Activated CD4-positive, alpha-beta memory T cell treated with anti-CD3 and anti-CD28 coated beads for 36 hours (primary cell): ENCODE results near the gene MYBPC2. TPM values are rescaled to one million over a fixed set of nuclear protein-coding genes. Genes with fewer than 3 reads are reported as not detected.

ENCODE experiments used
- CTCF ChIA-PET: fragments of 350-600 bp; sonication (Branson Sonifier 250); formaldehyde crosslinking; loops from one replicate; lab custom pipeline; 2021; ENCODE audit warnings: antibody characterized with exemption, inconsistent platforms; lab: Charles Lee
- POLR2A ChIA-PET: fragments of 350-600 bp; sonication (Branson Sonifier 250); formaldehyde crosslinking; loops from one replicate; lab custom pipeline; 2021; ENCODE audit warnings: antibody characterized with exemption; lab: Charles Lee
- DNase-seq: peaks from one replicate; pipeline ENCODE4 v3.0.0-alpha.2; 2020
- H3K27ac Mint-ChIP-seq: one replicate; pipeline ENCODE4 v1.8.0; 2021; ENCODE audit warnings: mixed read lengths
- H3K27me3 Mint-ChIP-seq: one replicate; pipeline ENCODE4 v1.8.0; 2021; ENCODE audit warnings: mixed read lengths
- H3K36me3 Mint-ChIP-seq: one replicate; pipeline ENCODE4 v1.8.0; 2021; ENCODE audit warnings: mixed read lengths
- H3K4me1 Mint-ChIP-seq: one replicate; pipeline ENCODE4 v1.8.0; 2021; ENCODE audit warnings: low read depth, mixed read lengths
- H3K4me3 Mint-ChIP-seq: one replicate; pipeline ENCODE4 v1.8.0; 2021; ENCODE audit warnings: mild to moderate bottlenecking, mixed read lengths
- H3K9me3 Mint-ChIP-seq: one replicate; pipeline ENCODE4 v1.8.0; 2021; ENCODE audit warnings: mixed read lengths
- intact Hi-C: fragments of 100-400 bp; cut with micrococcal nuclease; formaldehyde crosslinking; loops from one replicate; pipeline ENCODE4 v1.15.1; 2023
- total RNA-seq, 2 experiments: library from RNA; stranded (reverse); gene quantifications; one replicate each; pipeline ENCODE4 v1.2.3, GENCODE V29; 2021

Gene MYBPC2
- total RNA-seq, 2 experiments from 2014 or later = 0.38 to 0.94 TPM

DNA sequence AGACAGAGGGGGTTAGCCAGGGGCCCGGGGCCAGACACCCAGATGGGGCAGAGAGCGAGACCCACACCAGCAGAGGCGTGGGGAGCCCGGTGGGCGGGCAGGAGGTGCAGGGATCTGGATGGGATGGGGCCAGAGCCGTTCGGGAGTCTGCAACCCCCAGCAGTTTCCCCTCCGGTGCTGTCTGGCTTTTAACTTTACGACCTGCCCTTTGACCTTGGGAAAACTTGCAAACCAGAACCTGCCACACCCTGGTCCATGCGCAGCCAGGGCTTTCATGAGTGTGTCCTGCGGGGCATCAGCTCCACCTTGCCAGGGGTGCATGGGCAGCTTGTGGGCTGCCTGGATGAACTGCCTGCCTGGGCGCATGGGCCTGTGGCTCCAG lies 68.5 kb downstream of the MYBPC2 start:
- intact Hi-C loops = no loop called here
- no peak overlapping the region for H3K27ac Mint-ChIP-seq
- no peak overlapping the region for H3K4me3 Mint-ChIP-seq
- H3K9me3 Mint-ChIP-seq = no peaks in the 10 kb centered on the region
- H3K4me1 Mint-ChIP-seq = no peaks in the 10 kb centered on the region
- H3K36me3 Mint-ChIP-seq = peaks cover 1% of the 10 kb centered on the region
- no peaks in the 10 kb centered on the region for H3K27me3 Mint-ChIP-seq
- DNase-seq = no peak
- ChIA-PET POLR2A (no interaction called here), CTCF (interaction anchor here (1.5 kb wide), 1 partner anchor 15 kb away, joined by 4 read pairs; no protein-coding TSS in a partner anchor)

DNA sequence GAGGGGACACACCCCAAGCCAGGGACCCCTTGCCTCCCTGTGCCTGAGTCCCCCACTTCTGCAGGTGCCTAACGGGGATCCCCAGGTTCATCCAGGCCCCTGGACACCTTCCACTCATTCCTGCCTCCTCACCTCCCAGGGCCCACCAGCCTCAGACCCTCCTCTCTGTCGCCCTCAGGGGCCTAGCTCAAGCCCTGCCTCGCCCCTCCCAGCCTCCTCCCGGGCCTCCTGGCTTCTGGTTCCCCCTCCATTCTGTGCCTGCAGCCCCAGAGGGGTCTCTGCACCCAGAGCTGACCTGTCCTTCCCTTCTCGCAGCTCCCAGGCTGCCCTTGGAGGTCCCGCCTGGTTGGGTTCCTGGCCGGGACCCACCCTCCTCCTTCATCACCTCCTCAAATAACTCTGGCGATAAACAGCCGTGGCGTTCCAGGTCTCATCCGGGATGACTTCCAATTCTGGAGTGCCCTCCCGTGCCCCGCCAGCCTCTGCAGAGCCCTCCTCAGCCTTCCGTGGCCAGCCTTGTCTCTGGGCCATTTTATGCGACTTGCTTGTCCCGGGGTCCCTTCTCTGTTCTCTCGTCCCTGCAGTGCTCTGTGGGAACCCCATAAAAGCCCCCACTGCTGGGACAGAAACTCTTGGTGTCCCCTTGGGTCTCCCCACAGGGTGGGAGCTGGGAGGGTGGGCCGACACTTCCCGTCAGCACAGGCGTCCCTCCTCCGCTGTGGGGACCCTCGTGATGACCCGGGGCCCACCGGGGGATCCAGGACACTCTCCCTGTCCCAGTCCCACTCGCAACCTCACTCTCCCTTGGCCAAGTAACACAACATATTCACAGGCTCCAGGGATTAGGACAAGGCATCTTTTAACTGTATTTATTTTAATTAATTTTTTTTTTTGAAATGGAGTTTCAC lies 69.1 kb downstream of the MYBPC2 start:
- ChIA-PET CTCF (no interaction called here), POLR2A (no interaction called here)
- H3K9me3 Mint-ChIP-seq = no peaks in the 10 kb centered on the region
- H3K27ac Mint-ChIP-seq = no peak overlapping the region
- H3K4me3 Mint-ChIP-seq = no peak overlapping the region
- no peaks in the 10 kb centered on the region for H3K4me1 Mint-ChIP-seq
- no peak for DNase-seq
- intact Hi-C loops = no loop called here
- peaks cover 1% of the 10 kb centered on the region for H3K36me3 Mint-ChIP-seq
- no peaks in the 10 kb centered on the region for H3K27me3 Mint-ChIP-seq

DNA sequence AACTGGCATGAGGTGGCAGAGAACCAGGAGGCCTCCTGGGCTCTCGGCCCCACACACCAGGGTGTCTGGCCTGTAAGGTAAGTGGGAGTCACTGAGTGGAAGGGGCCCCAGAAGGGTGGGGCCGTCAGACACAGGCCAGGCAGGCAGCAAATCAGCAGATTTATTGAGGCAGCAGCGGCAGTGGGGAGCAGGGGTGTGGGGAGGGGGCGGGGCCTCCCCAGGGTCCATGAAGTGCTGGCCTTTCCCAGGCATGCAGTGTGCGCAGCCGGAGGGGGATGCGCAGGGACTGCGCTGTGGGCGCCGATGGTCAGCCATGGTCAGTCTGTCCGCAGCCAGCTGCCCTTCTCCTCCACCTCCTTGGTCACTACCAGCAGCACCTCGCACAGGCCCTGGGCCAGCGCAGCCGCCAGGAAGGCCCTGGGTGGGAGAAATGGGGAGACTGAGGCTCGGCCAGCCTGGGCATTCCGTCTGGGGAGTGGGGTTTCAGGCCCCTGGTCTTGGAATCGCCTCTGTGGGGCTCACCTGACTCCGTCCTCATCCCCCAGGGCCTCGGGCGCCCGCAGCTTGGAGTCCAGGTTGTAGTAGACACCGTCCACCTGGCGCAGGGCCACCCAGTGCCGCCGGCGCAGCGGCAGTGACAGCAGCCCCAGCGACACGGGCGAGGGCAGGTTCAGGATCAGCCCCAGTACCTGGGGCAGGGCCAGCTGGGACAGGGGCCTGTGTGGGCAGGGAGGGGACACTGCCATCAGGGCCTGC lies 73.3 kb downstream of the MYBPC2 start:
- POLR2A ChIA-PET = no interaction called here
- CTCF ChIA-PET = no interaction called here
- H3K27ac Mint-ChIP-seq = no peak overlapping the region
- peaks cover 9% of the 10 kb centered on the region for H3K4me1 Mint-ChIP-seq
- H3K4me3 Mint-ChIP-seq = no peak overlapping the region
- no peaks in the 10 kb centered on the region for H3K27me3 Mint-ChIP-seq
- DNase-seq = no peak
- H3K9me3 Mint-ChIP-seq = no peaks in the 10 kb centered on the region
- intact Hi-C loops = no loop called here
- H3K36me3 Mint-ChIP-seq = peaks cover 4% of the 10 kb centered on the region

DNA sequence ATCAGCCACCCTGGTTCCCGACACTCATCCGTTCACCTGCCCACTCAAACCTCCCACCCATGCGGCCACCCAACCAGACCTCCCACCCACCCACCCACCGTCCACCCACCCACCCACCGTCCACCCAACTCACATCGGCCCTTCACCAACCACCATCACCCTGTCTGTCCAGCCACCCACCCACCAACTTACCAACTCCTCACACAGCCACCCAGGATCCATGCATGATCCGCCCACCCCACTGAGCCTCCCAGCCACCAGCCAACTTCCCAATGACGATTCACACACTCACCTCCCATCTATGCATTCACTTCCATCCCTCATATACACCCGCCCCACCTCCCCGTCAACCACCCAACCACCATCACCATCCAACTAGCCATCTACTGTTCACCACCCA lies 74.0 kb downstream of the MYBPC2 start:
- Mint-ChIP-seq H3K9me3 (no peaks in the 10 kb centered on the region), H3K4me1 (peaks cover 13% of the 10 kb centered on the region), H3K27ac (no peak overlapping the region), H3K36me3 (peaks cover 4% of the 10 kb centered on the region), H3K27me3 (no peaks in the 10 kb centered on the region), H3K4me3 (no peak overlapping the region)
- POLR2A ChIA-PET = no interaction called here
- CTCF ChIA-PET = no interaction called here
- DNase-seq = no peak
- intact Hi-C loops = no loop called here

DNA sequence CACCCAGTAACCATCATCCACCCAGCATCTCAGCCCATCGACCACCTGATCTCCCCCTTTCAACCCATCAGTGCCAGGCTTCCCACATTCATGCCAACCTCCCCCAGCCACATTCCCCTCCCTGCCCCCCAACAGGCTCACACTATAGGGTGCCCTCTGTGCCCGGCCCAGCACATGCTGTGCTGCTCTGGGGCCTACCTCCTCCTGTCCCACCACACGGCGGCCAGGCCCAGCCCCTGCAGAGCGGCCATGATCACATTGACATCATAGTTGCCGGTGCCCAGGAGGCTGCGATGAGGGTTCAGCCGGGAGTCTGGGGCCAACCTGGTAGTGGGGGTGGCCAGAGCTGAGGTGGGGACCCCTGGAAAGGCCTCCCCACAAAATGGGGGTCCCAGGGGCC lies 74.7 kb downstream of the MYBPC2 start:
- H3K27ac Mint-ChIP-seq = no peak overlapping the region
- peaks cover 3% of the 10 kb centered on the region for H3K36me3 Mint-ChIP-seq

DNA sequence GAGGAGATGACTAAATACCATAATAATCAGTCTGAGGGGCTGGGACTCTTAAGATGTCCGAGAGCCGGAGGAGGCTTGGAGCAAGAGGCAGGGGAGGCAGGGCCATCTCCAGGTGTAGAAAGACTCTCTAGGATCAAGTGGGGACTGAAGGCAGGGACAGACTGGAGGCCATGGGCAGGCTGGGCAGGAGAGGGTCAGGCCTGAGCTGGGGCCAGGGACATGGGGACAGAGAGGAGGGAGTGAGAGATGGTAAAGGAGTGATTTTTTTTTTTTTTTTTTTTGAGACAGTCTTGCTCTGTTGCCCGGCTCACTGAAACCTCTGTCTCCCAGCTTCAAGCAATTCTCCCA lies 76.1 kb downstream of the MYBPC2 start:
- Mint-ChIP-seq H3K4me1 (peaks cover 15% of the 10 kb centered on the region), H3K9me3 (no peaks in the 10 kb centered on the region), H3K4me3 (no peak overlapping the region), H3K27me3 (peaks cover 3% of the 10 kb centered on the region), H3K27ac (no peak overlapping the region), H3K36me3 (peaks cover 3% of the 10 kb centered on the region)
- POLR2A ChIA-PET = no interaction called here
- CTCF ChIA-PET = interaction anchor here (1.1 to 1.2 kb wide), 2 partner anchors 20 to 22 kb away, joined by 3 to 4 read pairs; no protein-coding TSS in a partner anchor
- intact Hi-C loops = no loop called here
- DNase-seq = no peak

More for the DNA sequence above, 74.7 kb downstream of the MYBPC2 start:
- intact Hi-C loops = no loop called here
- DNase-seq = no peak
- ChIA-PET CTCF (no interaction called here), POLR2A (no interaction called here)
- no peaks in the 10 kb centered on the region for H3K27me3 Mint-ChIP-seq
- peaks cover 15% of the 10 kb centered on the region for H3K4me1 Mint-ChIP-seq
- no peak overlapping the region for H3K4me3 Mint-ChIP-seq
- H3K9me3 Mint-ChIP-seq = no peaks in the 10 kb centered on the region

DNA sequence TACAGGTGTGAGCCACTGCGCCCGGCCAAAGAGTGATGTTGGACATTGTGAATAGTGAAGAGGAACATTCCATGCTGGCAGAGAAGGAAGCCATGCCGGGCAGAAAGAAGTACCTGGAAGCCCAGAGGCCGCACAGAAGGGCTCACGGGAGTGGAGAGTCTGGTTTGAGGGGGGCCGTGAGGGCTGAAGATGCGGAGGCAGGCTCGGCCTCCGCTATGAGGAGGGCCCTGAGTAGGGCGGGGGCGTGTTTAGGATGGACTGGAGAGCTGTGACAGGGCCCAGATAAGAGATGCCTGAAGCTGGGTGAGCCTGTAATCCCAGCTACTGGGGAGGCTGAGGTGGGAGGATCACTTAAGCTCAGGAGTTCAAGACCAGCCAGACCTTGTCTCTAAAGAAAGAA lies 76.7 kb downstream of the MYBPC2 start:
- Mint-ChIP-seq H3K27me3 (peaks cover 5% of the 10 kb centered on the region), H3K9me3 (no peaks in the 10 kb centered on the region), H3K36me3 (peaks cover 3% of the 10 kb centered on the region), H3K4me3 (peak overlapping the region; percentile 45), H3K27ac (peak overlapping the region; percentile 42), H3K4me1 (peaks cover 17% of the 10 kb centered on the region)
- DNase-seq = no peak
- CTCF ChIA-PET = interaction anchor here (0.6 to 1.2 kb wide), 3 partner anchors 21 to 35 kb away, joined by 3 to 6 read pairs (median 4); no protein-coding TSS in a partner anchor
- intact Hi-C loops = no loop called here
- POLR2A ChIA-PET = no interaction called here

DNA sequence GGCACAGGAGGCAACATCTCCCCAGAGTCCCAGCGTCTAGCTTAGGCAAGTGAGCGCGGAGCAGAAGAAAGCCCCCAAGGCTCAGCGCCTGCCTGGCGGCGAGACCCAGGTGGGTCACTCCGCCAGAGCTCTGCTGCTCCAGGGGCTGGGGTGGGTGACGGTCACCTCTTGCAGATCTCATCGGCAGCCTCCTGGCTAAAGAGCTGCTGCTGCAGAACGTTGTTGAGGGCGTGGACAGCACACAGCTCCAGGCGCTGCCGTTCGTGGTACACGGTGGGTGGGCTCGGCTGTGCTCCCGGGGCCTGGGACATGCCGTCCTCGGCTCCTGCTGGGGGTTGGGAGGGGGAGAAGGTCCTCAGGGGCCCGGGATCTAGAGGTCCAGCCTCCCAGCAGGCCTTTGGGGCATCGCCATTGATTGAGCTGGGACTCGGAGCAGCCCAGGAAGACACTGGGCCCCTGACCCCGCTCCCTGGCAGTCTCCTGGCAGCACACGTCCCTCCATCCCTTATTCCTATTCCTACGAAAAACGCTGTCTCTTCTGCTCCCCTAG lies 77.5 kb downstream of the MYBPC2 start:
- no peaks in the 10 kb centered on the region for H3K9me3 Mint-ChIP-seq
- peak overlapping the region; percentile 87 for H3K4me3 Mint-ChIP-seq
- peaks cover 18% of the 10 kb centered on the region for H3K4me1 Mint-ChIP-seq
- H3K27ac Mint-ChIP-seq = peak overlapping the region; percentile 82
- intact Hi-C loops = loop anchor here (2.0 kb wide), 2 partner anchors 149 to 599 kb away; partner anchors contain the start of gene CTU1
- DNase-seq = no peak
- peaks cover 3% of the 10 kb centered on the region for H3K36me3 Mint-ChIP-seq
- ChIA-PET CTCF (interaction anchor here (1.2 to 2.2 kb wide), 2 partner anchors 22 to 46 kb away, joined by 3 to 9 read pairs; no protein-coding TSS in a partner anchor), POLR2A (no interaction called here)
- H3K27me3 Mint-ChIP-seq = peaks cover 5% of the 10 kb centered on the region

DNA sequence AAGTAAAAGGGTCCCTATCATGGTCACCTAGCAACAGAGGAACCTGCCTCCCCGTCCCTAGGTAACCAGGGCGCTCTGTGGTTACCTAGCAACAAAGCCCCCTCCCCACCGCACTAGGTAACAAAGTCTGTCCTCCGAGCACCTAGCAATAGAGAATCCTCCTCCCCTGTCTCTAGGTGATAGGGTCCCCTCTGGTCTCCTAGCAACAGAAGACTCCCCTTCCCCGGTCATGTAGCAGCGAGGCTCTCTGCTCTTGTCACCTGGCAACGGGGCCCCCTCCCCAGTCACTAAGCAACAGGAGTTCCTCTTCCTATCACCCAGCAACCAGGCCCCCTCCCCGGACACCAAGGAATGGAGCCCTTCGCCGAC lies 78.0 kb downstream of the MYBPC2 start:
- ChIA-PET CTCF (interaction anchor here (0.8 to 2.2 kb wide), 3 partner anchors 24 to 154 kb away, joined by 4 to 9 read pairs (median 5); no protein-coding TSS in a partner anchor), POLR2A (interaction anchor here (0.6 to 1.0 kb wide), 4 partner anchors 32 to 153 kb away, joined by 3 to 6 read pairs (median 4); partner anchors contain the start of gene NR1H2)
- Mint-ChIP-seq H3K4me3 (peak overlapping the region; percentile 87), H3K27ac (peak overlapping the region; percentile 82), H3K36me3 (peaks cover 3% of the 10 kb centered on the region), H3K27me3 (peaks cover 5% of the 10 kb centered on the region), H3K4me1 (peaks cover 18% of the 10 kb centered on the region), H3K9me3 (no peaks in the 10 kb centered on the region)
- intact Hi-C loops = loop anchor here (1.0 to 2.0 kb wide), 5 partner anchors 34 to 598 kb away; partner anchors contain the start of genes CTU1, EMC10, GARIN5A and VRK3
- no peak for DNase-seq

DNA sequence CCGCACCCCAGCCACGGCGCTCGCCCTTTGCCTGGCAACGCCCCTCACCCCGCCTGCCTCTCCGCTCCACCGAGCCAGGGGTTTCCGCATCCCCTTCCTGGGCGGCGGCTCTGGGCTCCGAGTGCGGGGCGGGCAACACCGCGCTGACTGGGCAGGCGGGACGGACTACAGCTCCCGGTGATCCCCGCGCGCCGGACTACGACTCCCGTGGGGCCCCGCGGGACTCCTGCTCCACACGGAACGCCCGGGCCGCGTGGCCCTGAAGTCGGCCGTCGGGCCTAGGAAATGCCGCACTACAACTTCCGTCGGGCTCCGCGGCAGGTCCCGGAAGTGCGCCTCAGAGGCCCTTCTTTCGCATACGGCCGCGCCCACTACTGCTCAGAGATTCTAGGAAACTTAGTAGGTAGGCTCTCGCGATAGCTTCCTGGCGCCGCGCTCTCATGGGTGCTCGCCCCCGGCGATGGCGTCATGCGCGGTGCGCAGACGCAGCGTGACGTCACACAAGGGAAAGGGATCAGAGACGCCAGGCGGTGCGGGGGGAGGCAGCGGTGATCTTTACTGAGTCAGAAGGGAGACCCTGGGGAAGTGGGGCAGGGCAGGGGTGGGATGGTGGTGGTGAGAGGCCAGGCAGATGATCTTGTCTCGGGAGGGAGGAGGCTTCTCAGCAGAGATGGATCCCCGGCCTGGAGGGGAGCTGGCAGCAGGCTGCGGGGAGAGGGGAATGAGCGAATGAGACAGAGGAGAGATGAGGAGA lies 78.6 kb downstream of the MYBPC2 start, which contains the start of gene JOSD2:
TSS of gene JOSD2 (minus strand) at position 123 of the 754 bp plus-strand sequence. CDS start 760 bp downstream, outside the sequence.
- intact Hi-C loops = loop anchor here (1.0 to 2.0 kb wide), 5 partner anchors 35 to 598 kb away; partner anchors contain the start of genes CTU1, EMC10, GARIN5A and VRK3
- CTCF ChIA-PET = interaction anchor here (0.8 to 2.2 kb wide), 4 partner anchors 25 to 154 kb away, joined by 4 to 9 read pairs (median 5); no protein-coding TSS in a partner anchor
- H3K4me1 Mint-ChIP-seq = peaks cover 18% of the 10 kb centered on the region
- peak within 1 kb of the TSS; percentile 87 for H3K4me3 Mint-ChIP-seq
- peaks cover 3% of the 10 kb centered on the region for H3K36me3 Mint-ChIP-seq
- H3K27me3 Mint-ChIP-seq = peaks cover 5% of the 10 kb centered on the region
- H3K9me3 Mint-ChIP-seq = no peaks in the 10 kb centered on the region
- peak; percentile 98 for DNase-seq
- POLR2A ChIA-PET = interaction anchor here (0.6 to 1.6 kb wide), 6 partner anchors 11 to 154 kb away, joined by 3 to 6 read pairs (median 4); partner anchors contain the start of genes EMC10, GARIN5A and NR1H2
- peak within 1 kb of the TSS; percentile 82 for H3K27ac Mint-ChIP-seq
